ENCODE results near the gene ALKBH6. TPM values are rescaled to one million over a fixed set of nuclear protein-coding genes. Genes with fewer than 3 reads are reported as not detected.

ALKBH6 gene
- total and polyA plus RNA-seq, 2 of the 13 experiments (the other 11 are each of a cell fraction or from before 2014, with no cell fraction given), result 13.7 to 18.1 TPM

- no peak for TF ChIP-seq ZBTB49 (CRISPR knock-in tag; IDR thresholded peaks at IDR 0.05; ENCODE audit: borderline replicate concordance)
- TF ChIP-seq ZNF639 (CRISPR knock-in tag; conservative IDR thresholded peaks at IDR 0.05), result peak; percentile 91
- TF ChIP-seq ZNF275 (CRISPR knock-in tag; IDR thresholded peaks at IDR 0.05; ENCODE audit: borderline replicate concordance), result peak; percentile 65; the same call in 1 of the 2 replicates
- no peak for TF ChIP-seq ZNF496 (CRISPR knock-in tag; IDR thresholded peaks at IDR 0.05; ENCODE audit: insufficient replicate concordance)
- no peak for TF ChIP-seq FLYWCH1 (CRISPR knock-in tag; IDR thresholded peaks at IDR 0.05)
- peak; percentile 31 to 54; a peak in 2 of 4 replicates for TF ChIP-seq MAFK (conservative IDR thresholded peaks at IDR 0.05 in 1 of 2, IDR thresholded peaks at IDR 0.05 in 1 of 2; ENCODE audit: low read length in 2 of 2)
- TF ChIP-seq ZNF891 (CRISPR knock-in tag; IDR thresholded peaks at IDR 0.05), result peak; percentile 33; the same call in 1 of the 2 replicates
- peak; percentile 70; the same call in 1 of the 2 replicates for TF ChIP-seq ZNF264 (CRISPR knock-in tag; IDR thresholded peaks at IDR 0.05)
- peak; percentile 81 for TF ChIP-seq KLF12 (CRISPR knock-in tag; IDR thresholded peaks at IDR 0.05; ENCODE audit: borderline replicate concordance)
- no peak; the same call in 1 of the 2 replicates for TF ChIP-seq KDM4B (CRISPR knock-in tag; IDR thresholded peaks at IDR 0.05)
- 0 out of 2 replicates have a peak, but pooled peaks have one; percentile 12 for TF ChIP-seq MEIS2 (CRISPR knock-in tag; IDR thresholded peaks at IDR 0.05)
- TF ChIP-seq BORCS8-MEF2B (CRISPR knock-in tag; IDR thresholded peaks at IDR 0.05), result peak; percentile 81
- peak; percentile 89 for TF ChIP-seq ZNF552 (CRISPR knock-in tag; IDR thresholded peaks at IDR 0.05; ENCODE audit: borderline replicate concordance)
- TF ChIP-seq ZNF644 (CRISPR knock-in tag; IDR thresholded peaks at IDR 0.05; ENCODE audit: low read depth), result no peak
- TF ChIP-seq SIN3A (IDR thresholded peaks at IDR 0.05; ENCODE audit: borderline replicate concordance, low read depth, low read length), result peak; percentile 63; the same call in 1 of the 2 replicates
- TF ChIP-seq ZBTB42 (CRISPR knock-in tag; IDR thresholded peaks at IDR 0.05), result 0 out of 2 replicates have a peak, but pooled peaks have one; percentile 52
- TF ChIP-seq SOX6 (IDR thresholded peaks at IDR 0.05), result no peak
- TF ChIP-seq SOX6 (CRISPR knock-in tag; IDR thresholded peaks at IDR 0.05), result peak; percentile 89
- peak; percentile 71; the same call in 1 of the 2 replicates for TF ChIP-seq HES4 (CRISPR knock-in tag; IDR thresholded peaks at IDR 0.05; ENCODE audit: borderline replicate concordance)
- no peak for TF ChIP-seq ZNF567 (CRISPR knock-in tag; IDR thresholded peaks at IDR 0.05; ENCODE audit: borderline replicate concordance)
- peak; percentile 87 for TF ChIP-seq POGZ (CRISPR knock-in tag; IDR thresholded peaks at IDR 0.05)
- TF ChIP-seq ZMYM3 (CRISPR knock-in tag; IDR thresholded peaks at IDR 0.05), result peak; percentile 85
- peak; percentile 71; the same call in 1 of the 2 replicates for TF ChIP-seq CBX5 (CRISPR knock-in tag; IDR thresholded peaks at IDR 0.05; ENCODE audit: borderline replicate concordance)
- TF ChIP-seq CCAR2 (optimal IDR thresholded peaks at IDR 0.05; ENCODE audit: low read depth, low read length), result no peak
- TF ChIP-seq ARID2 (CRISPR knock-in tag; IDR thresholded peaks at IDR 0.05; ENCODE audit: borderline replicate concordance), result no peak
- no peak for TF ChIP-seq RFX3 (CRISPR knock-in tag; IDR thresholded peaks at IDR 0.05)
- peak; percentile 39; the same call in 1 of the 2 replicates for TF ChIP-seq ZNF768 (CRISPR knock-in tag; IDR thresholded peaks at IDR 0.05)
These were observed 40.2 kb upstream of the ALKBH6 start, which contains the start of gene THAP8 (continued) for GRCh38 chr19:36054119-36054732.

Data from HepG2 (cell line).